ENCODE results near the gene CCDC57. TPM values are rescaled to one million over a fixed set of nuclear protein-coding genes. Genes with fewer than 3 reads are reported as not detected.
A peak's percentile ranks its signal among the peaks of the same experiment; 100 is the strongest.

Gene CCDC57
- total and polyA plus RNA-seq, 11 donors = 4.3 to 17.6 (median 9.5) TPM

DNA sequence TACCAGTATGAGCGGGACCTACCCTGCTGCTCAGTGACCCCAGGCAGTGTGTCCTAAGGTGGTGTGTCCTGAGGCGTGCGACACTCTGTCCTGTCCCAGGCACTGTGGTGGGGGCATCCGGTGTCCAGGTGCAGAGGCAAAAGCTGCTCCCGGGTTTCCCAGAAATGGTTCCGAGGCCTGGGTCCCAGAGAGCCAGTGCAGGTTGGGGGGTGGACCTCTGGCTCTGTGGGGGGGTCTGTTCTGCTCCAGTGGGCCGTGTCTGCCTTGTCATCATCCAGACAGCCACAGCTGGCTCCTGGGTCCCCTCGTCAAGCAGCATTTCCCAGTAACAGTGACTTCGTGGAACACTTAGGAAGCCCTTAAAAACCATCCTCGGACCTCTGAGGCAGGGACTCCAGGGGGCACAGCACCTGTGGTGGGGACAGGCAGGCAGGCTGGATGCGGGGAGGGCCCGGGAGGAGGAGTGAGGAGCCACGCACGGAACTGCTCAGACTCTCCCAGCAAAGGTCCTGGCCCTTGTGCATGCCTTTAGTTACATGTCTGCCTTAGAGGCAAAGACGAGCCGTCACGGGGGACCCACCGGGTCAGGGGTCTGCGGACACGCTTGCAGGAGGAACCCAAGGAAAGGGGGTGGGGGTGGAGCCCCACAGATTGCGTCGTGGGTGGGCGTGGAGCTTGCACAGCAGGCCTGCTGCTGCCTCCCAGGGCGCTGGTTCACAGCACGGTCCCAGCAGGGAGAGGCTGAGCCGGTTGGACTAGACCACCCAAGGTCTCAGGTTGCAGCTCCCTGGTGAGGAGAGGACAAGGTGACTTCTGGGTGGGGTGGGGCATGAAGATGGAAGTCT, 21.8 kb upstream of the CCDC57 start:
- TF ChIP-seq POLR2A (IDR thresholded peaks at IDR 0.05) (no peak), CTCF (IDR thresholded peaks at IDR 0.05) (no peak)
- intact Hi-C loops (cut with DNase I) = loop anchor here in 8 of 10 donors (5.0 to 10.0 kb wide), 5 partner anchors 38 to 90 kb away; partner anchors contain the start of gene CSNK1D (in 2 of the 8)
- ATAC-seq = no peak
- WGBS, 4 donors = 72 to 77% (median 74%) methylated on average over 20 to 26 of the region's 26 CpGs
- DNase-seq = peak in 2 of 5 donors; percentile 24 to 62
- H3K4me3 ChIP-seq = no peak overlapping the region
- H3K27me3 ChIP-seq = no peaks in the 10 kb centered on the region
- peaks cover 0 to 37% (median 7%) of the 10 kb centered on the region in 9 donors for H3K36me3 ChIP-seq
- no peaks in the 10 kb centered on the region for H3K9me3 ChIP-seq
- peaks cover 21 to 87% (median 58%) of the 10 kb centered on the region in 12 donors for H3K4me1 ChIP-seq
- peak overlapping the region in 1 of 12 donors; percentile 5 for H3K27ac ChIP-seq

- Histone ChIP-seq H3K4me3 (no peak overlapping the region), H3K9me3 (no peaks in the 10 kb centered on the region), H3K36me3 (peaks cover 0 to 26% (median 7%) of the 10 kb centered on the region in 9 donors), H3K27ac (peak overlapping the region in 3 of 12 donors; percentile 92 to 99 (median 94)), H3K27me3 (peaks cover 0 to 5% (median 0%) of the 10 kb centered on the region in 9 donors), H3K4me1 (peaks cover 10 to 81% (median 47%) of the 10 kb centered on the region in 12 donors)
- no peak for ATAC-seq
- TF ChIP-seq POLR2A (IDR thresholded peaks at IDR 0.05) = no peak
- TF ChIP-seq CTCF (IDR thresholded peaks at IDR 0.05) = no peak
- 74 to 79% (median 76%) methylated on average over 18 to 21 of the region's 21 CpGs for WGBS, 4 donors
- DNase-seq = peak in 2 of 5 donors; percentile 16 to 62
- intact Hi-C loops (cut with DNase I) = loop anchor here in 4 of 10 donors (5.0 to 10.0 kb wide), 3 partner anchors 59 to 92 kb away; no protein-coding TSS in a partner anchor
Measured at GRCh38 chr17:82232876-82233785, 20.5 kb upstream of the CCDC57 start.

DNA sequence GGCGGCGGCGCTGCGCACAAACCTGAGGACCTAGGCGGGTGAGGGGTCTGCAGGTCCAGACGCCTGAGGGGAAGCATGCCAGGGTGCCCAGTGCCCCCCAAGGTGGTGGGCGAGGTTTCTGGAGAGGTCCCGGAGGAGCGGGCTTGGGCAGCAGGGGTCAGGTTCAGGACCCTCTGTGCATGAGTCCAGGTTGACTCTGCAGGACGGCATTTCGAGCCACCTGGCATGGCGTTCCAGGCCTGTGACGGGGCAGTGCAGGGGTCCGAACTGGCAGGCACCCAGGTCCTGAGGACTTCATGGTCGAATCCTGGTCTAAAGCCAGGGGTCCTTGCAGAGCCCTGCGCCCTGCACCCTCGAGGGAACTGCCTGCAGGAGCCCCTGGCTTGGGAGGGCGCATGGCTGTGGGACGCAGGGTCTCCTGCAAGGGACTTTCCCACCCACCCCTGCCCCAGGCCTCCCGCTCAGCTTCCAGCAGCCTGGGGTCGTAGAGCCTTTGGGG, 19.7 kb upstream of the CCDC57 start:
- intact Hi-C loops (cut with DNase I) = loop anchor here in 4 of 10 donors (5.0 to 10.0 kb wide), 3 partner anchors 60 to 92 kb away; no protein-coding TSS in a partner anchor
- 72 to 79% (median 76%) methylated on average over 11 to 21 of the region's 21 CpGs for WGBS, 4 donors
- Histone ChIP-seq H3K27ac (peak overlapping the region in 11 of 12 donors; percentile 85 to 99 (median 92)), H3K27me3 (peaks cover 0 to 6% (median 0%) of the 10 kb centered on the region in 9 donors), H3K36me3 (peaks cover 0 to 19% (median 5%) of the 10 kb centered on the region in 9 donors), H3K4me1 (peaks cover 6 to 81% (median 43%) of the 10 kb centered on the region in 12 donors), H3K4me3 (peak overlapping the region in 10 of 12 donors; percentile 59 to 93 (median 74)), H3K9me3 (no peaks in the 10 kb centered on the region)
- TF ChIP-seq CTCF (IDR thresholded peaks at IDR 0.05) = no peak
- no peak for TF ChIP-seq POLR2A (IDR thresholded peaks at IDR 0.05)
- ATAC-seq = no peak
- DNase-seq = no peak

Measured in heart left ventricle (tissue), 16 donors.